ENCODE measurements around the gene CDKAL1. TPM values are rescaled to one million over a fixed set of nuclear protein-coding genes. Genes with fewer than 3 reads are reported as not detected.

The CDKAL1 gene
- total RNA-seq, 1 experiment from 2014 or later: 6.5 TPM

DNA sequence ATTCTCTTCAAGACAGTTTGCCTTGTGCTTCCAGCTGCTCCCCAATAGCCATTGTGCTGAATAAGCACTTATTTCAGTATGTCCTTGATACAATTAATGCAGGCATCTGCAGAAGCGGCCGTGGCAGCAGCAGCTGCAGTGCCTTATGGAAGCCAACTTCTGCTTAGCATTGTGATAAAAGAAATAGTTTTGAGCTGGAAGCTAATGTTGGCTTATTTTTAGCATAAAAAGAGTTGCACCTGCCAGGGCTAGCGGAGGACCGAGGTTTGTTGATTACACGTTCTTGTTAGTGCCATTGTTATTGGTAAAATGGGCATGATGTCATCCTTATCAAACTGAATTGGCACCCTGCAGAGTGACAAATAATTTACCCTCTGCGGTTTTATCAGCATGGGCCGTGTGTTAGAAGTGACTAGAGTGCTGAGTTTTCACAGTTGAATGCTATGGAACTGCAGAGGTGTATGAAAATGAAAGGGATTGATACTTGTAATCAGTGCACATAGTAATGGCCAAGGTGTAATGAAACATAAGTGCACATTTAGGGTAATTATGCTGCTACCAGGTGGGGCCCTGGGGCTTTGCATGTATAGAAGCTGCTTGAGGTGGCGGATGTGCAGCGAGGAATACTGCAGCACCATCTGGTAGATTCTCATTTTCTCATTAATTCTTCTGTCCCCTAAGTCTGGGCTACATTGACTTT is 334.3 kb downstream of the CDKAL1 start:
- Histone ChIP-seq H3K27me3 (no peaks in the 10 kb centered on the region), H3K9me3 (no peaks in the 10 kb centered on the region), H3K4me3 (no peak overlapping the region), H3K36me3 (no peaks in the 10 kb centered on the region)
- no peak for DNase-seq

GRCh38 chr6:20870021-20870420 is 335.8 kb downstream of the CDKAL1 start:
- no peaks in the 10 kb centered on the region for H3K9me3 ChIP-seq
- no peaks in the 10 kb centered on the region for H3K27me3 ChIP-seq
- DNase-seq: no peak
- H3K36me3 ChIP-seq: no peaks in the 10 kb centered on the region
- H3K4me3 ChIP-seq: no peak overlapping the region

- Histone ChIP-seq H3K36me3 (no peaks in the 10 kb centered on the region), H3K9me3 (no peaks in the 10 kb centered on the region), H3K27me3 (no peaks in the 10 kb centered on the region), H3K4me3 (no peak overlapping the region)
- DNase-seq: no peak
Measured at GRCh38 chr6:20870493-20870892, 336.2 kb downstream of the CDKAL1 start.

- no peaks in the 10 kb centered on the region for H3K9me3 ChIP-seq
- no peak for DNase-seq
- H3K36me3 ChIP-seq: no peaks in the 10 kb centered on the region
- no peaks in the 10 kb centered on the region for H3K27me3 ChIP-seq
- H3K4me3 ChIP-seq: no peak overlapping the region
Measured at GRCh38 chr6:20873425-20874190, 339.4 kb downstream of the CDKAL1 start.

- DNase-seq: peak; percentile 6
Measured at GRCh38 chr6:20875369-20875963, 341.2 kb downstream of the CDKAL1 start.

DNA sequence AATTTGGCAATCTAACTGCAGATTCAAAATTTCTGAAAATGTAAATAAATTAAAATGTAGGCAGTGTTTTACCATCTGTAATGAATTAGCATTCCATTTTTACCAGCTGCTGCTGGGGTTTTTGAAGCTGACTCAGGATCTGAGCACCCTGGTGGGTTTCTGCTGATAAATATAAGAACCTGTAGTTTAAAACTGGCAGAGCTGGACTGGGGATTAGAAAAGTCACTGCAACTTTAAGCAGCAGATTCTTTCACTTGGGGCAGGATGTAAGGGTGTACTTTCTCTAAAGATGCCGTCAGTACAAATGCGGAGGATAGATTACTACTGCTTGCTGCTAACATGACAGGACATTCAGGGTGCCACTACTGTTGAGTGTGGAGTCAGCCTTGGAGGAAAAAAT is 341.8 kb downstream of the CDKAL1 start:
- peak; percentile 30 for DNase-seq
- no peaks in the 10 kb centered on the region for H3K36me3 ChIP-seq
- H3K4me3 ChIP-seq: no peak overlapping the region
- H3K27me3 ChIP-seq: no peaks in the 10 kb centered on the region
- no peaks in the 10 kb centered on the region for H3K9me3 ChIP-seq

More at GRCh38 chr6:20875369-20875963, 341.2 kb downstream of the CDKAL1 start:
- no peaks in the 10 kb centered on the region for H3K27me3 ChIP-seq
- H3K4me3 ChIP-seq: no peak overlapping the region
- H3K9me3 ChIP-seq: no peaks in the 10 kb centered on the region
- H3K36me3 ChIP-seq: no peaks in the 10 kb centered on the region

DNA sequence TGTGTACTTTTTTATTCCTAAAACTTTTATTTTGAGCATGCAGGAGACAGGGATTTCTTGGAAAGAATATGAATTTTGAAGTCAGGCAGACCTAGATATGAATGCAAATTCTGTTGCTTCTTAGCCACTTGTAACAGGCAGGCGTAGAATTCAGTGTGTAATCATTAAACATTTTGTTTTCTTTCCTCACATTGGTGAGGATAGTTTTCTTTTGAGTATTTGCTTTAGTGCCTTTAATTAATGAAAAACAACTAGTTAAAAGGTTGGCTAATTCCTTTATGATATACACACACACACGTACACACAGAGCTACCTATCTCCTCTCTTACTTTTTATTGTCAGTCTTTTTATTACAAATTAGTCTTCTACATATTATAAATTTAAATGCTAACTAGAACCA is 342.3 kb downstream of the CDKAL1 start:
- H3K9me3 ChIP-seq: no peaks in the 10 kb centered on the region
- no peak overlapping the region for H3K4me3 ChIP-seq
- no peaks in the 10 kb centered on the region for H3K27me3 ChIP-seq
- no peaks in the 10 kb centered on the region for H3K36me3 ChIP-seq
- DNase-seq: no peak

DNA sequence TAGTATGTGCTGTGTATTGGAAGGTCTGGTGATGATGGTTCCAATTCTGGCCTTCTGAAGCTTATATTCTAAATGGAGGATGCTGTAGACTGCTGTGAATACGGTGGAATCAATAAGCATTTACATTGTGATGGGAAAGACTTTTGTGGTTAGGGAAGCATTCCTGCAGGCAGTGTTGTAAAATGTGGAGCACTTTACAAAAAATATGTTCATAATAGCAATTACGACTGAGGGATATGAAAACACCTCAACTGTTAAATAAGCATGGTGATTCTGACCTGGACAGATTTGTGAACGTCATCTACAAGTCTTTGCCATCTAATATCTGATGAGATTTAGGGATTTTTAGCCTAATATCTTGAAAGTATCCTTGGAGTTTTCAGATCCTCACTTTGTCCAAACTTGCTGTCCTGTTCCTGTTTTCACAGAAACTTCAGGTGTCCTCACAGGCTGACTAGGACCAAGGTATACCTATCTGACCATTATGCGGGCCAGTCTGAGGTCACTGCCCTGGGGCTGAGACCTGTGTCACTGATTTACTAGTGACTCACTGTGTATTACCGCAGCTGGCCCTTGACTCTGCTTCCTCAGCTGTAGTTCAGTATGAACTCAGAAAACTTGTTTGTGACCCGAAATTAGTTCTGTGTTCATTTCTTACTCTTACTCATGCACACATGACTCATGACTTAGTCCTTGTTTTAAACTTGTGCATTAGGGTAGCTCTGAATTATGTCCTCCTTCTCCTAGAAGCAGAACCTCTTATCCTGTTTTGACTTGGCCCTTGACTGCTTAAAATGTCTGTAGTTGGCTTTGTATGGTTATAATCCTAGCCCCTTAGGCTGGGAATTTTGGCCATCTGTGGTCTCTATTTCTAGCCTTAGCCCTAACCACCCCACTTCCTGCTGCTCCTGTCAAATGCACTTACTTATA is 343.0 kb downstream of the CDKAL1 start:
- DNase-seq: peak; percentile 74
- no peak overlapping the region for H3K4me3 ChIP-seq

GRCh38 chr6:20879121-20879520 is 344.9 kb downstream of the CDKAL1 start:
- no peak for DNase-seq
- no peak overlapping the region for H3K4me3 ChIP-seq
- H3K9me3 ChIP-seq: no peaks in the 10 kb centered on the region; the same call in 1 of the 2 replicates
- H3K27me3 ChIP-seq: no peaks in the 10 kb centered on the region
- no peaks in the 10 kb centered on the region for H3K36me3 ChIP-seq

More for the DNA sequence above, 343.0 kb downstream of the CDKAL1 start:
- Histone ChIP-seq H3K27me3 (no peaks in the 10 kb centered on the region), H3K36me3 (no peaks in the 10 kb centered on the region), H3K9me3 (no peaks in the 10 kb centered on the region)

DNA sequence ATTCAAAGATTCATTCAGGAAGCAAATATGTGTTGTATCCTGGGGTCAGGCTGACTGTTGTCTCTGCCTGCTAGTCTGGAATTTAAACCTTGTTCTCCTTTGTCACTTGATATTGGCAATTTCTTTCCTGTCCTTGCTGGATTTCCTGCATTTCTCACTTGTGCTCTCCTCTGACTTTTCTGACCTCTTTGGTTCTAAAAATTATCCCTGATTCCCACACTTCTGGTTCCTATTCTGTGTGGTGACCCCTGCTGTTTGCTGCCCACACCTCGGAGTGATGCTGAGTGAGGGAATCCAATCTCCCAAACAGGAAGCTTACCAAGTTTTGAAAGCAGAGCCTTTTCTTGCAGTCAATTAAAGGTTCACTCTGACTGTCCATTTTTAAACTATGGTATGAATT is 345.3 kb downstream of the CDKAL1 start:
- H3K4me3 ChIP-seq: no peak overlapping the region
- DNase-seq: no peak
- H3K9me3 ChIP-seq: no peaks in the 10 kb centered on the region; the same call in 1 of the 2 replicates
- no peaks in the 10 kb centered on the region for H3K36me3 ChIP-seq
- no peaks in the 10 kb centered on the region for H3K27me3 ChIP-seq

GRCh38 chr6:20881365-20881764 is 347.1 kb downstream of the CDKAL1 start:
- no peak for DNase-seq
- H3K36me3 ChIP-seq: no peaks in the 10 kb centered on the region
- H3K9me3 ChIP-seq: no peaks in the 10 kb centered on the region; the same call in 1 of the 2 replicates
- no peaks in the 10 kb centered on the region for H3K27me3 ChIP-seq
- no peak overlapping the region for H3K4me3 ChIP-seq

DNA sequence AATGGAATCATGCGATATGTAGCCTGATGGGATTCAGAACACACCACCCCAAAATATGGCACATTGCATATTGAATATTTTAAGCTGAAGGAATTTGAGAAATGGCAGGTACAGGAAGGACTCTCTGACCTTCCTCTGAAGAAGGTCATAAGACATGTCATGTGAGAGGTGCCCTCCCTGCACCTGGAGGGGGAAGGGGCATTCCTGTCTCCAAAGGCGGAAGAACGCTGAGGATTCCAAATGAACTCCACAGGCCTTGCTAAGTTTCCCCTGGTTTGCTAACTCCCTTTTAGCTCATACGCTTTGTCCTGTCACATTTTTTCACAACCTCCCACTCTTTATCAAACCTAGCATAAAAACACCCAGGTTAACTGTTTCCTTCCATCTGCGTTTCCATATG is 347.8 kb downstream of the CDKAL1 start:
- Histone ChIP-seq H3K27me3 (no peaks in the 10 kb centered on the region), H3K4me3 (no peak overlapping the region), H3K9me3 (no peaks in the 10 kb centered on the region; the same call in 1 of the 2 replicates), H3K36me3 (no peaks in the 10 kb centered on the region)
- no peak for DNase-seq

DNA sequence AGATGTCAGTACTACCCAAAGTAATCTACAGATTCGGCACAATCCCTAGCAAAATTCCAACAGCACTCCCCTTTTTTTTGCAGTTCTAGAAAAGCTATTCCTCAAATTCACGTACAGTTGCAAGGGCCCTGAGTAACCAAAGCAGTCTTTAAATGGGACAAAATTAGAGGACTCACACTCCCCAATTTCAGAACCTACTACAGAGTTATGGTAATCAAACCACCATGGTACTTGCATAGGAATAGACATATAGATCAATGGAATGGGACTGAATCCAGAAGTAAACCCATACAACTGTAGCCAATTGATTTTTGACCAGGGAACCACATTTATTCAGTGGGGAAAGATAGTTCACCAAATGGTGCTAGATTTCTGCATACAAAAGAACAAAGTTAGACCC is 350.8 kb downstream of the CDKAL1 start:
- no peak for DNase-seq
- Histone ChIP-seq H3K4me3 (no peak overlapping the region), H3K9me3 (no peaks in the 10 kb centered on the region; the same call in 1 of the 2 replicates), H3K36me3 (no peaks in the 10 kb centered on the region), H3K27me3 (no peaks in the 10 kb centered on the region)

DNA sequence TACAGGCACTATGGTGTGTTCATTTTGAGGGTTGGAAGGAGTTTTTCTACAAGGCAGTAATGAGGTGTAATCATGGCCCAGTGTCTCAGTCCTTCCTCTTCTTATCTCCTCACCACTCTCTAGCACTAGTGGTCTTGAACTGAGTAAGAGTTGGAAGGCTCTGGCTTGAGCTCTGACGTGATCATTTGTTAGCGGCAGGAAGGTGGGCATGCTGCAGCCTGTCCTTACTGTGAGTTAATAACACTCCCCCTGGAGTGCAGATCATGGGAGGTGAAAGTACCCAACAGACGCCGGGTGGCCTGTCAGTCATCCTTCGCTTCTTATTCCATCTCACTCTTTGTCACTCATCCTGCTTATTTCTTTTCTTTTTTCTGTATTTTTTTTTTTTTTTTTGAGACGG is 356.9 kb downstream of the CDKAL1 start:
- Histone ChIP-seq H3K27me3 (no peaks in the 10 kb centered on the region), H3K4me3 (no peak overlapping the region), H3K36me3 (no peaks in the 10 kb centered on the region), H3K9me3 (no peaks in the 10 kb centered on the region)
- no peak for DNase-seq

- DNase-seq: no peak
- Histone ChIP-seq H3K9me3 (no peaks in the 10 kb centered on the region), H3K27me3 (no peaks in the 10 kb centered on the region), H3K36me3 (no peaks in the 10 kb centered on the region), H3K4me3 (no peak overlapping the region)
Measured at GRCh38 chr6:20892365-20892764, 358.1 kb downstream of the CDKAL1 start.

DNA sequence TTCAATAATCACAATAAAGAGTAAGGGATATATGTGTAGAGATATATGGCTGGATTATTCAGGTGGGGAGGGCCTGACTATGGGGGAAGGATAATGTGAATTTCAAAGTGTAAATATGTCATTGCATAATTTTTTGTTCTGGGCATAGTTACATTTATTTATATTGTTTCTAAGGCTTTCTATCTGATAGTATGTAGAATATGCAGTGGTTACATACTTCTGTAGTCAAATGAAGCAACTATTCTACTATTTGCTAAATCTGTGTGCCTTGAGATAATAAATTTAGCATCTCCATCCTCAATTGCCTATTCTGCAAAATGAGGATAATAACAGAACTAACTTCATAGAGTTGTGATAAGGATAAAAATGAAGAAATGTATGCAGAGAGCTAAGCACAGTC is 359.2 kb downstream of the CDKAL1 start:
- DNase-seq: no peak
- Histone ChIP-seq H3K9me3 (no peaks in the 10 kb centered on the region), H3K4me3 (no peak overlapping the region)

More for the DNA sequence above, 359.2 kb downstream of the CDKAL1 start:
- H3K27me3 ChIP-seq: no peaks in the 10 kb centered on the region
- H3K36me3 ChIP-seq: no peaks in the 10 kb centered on the region
